ENCODE results near the gene MPV17.
"Not testable (repeated sequence)": the region's sequence is repeated elsewhere in the genome, so short reads cannot be mapped to it uniquely, and the experiment has no call there.

Gene MPV17

GRCh38 chr2:27296481-27296880 lies 26.4 kb downstream of the MPV17 start:
- DNase-seq = no peak

- no peak for DNase-seq
These were observed 28.0 kb downstream of the MPV17 start for GRCh38 chr2:27294928-27295327.

GRCh38 chr2:27291865-27292264 lies 31.0 kb downstream of the MPV17 start:
- DNase-seq = no peak

- no peak for DNase-seq
These were observed 32.3 kb downstream of the MPV17 start for GRCh38 chr2:27290549-27290948.

GRCh38 chr2:27288610-27289009 lies 34.3 kb downstream of the MPV17 start:
- no peak for DNase-seq

GRCh38 chr2:27285481-27285880 lies 37.4 kb downstream of the MPV17 start:
- no peak for DNase-seq

GRCh38 chr2:27284996-27285395 lies 37.9 kb downstream of the MPV17 start:
- no peak for DNase-seq

- DNase-seq = no peak
These were observed 40.0 kb downstream of the MPV17 start for GRCh38 chr2:27282892-27283291.

GRCh38 chr2:27281855-27282559 lies 40.9 kb downstream of the MPV17 start, which contains the start of gene TRIM54:
Gene TRIM54, plus strand, starts transcription at chr2:27282429. Its CDS starts 303 bp downstream, at chr2:27282732.
- no peak for DNase-seq

GRCh38 chr2:27281442-27281841 lies 41.5 kb downstream of the MPV17 start:
- DNase-seq = no peak

GRCh38 chr2:27280826-27281225 lies 42.1 kb downstream of the MPV17 start:
- DNase-seq = no peak

GRCh38 chr2:27278010-27278409 lies 44.9 kb downstream of the MPV17 start:
- no peak for DNase-seq

- DNase-seq = no peak
These were observed 47.4 kb downstream of the MPV17 start, which contains the start of gene DNAJC5G for GRCh38 chr2:27275211-27276150. Gene DNAJC5G, plus strand, starts transcription at chr2:27275433. Its CDS starts 1,296 bp downstream, at chr2:27276729.

GRCh38 chr2:27272537-27273522 lies 50.1 kb downstream of the MPV17 start:
- not testable (repeated sequence) for DNase-seq

GRCh38 chr2:27271631-27272340 lies 51.1 kb downstream of the MPV17 start:
- no peak for DNase-seq

- no peak for DNase-seq
These were observed 52.2 kb downstream of the MPV17 start for GRCh38 chr2:27270670-27271069.

GRCh38 chr2:27270131-27270530 lies 52.8 kb downstream of the MPV17 start:
- DNase-seq = no peak

- DNase-seq = not testable (repeated sequence)
These were observed 54.6 kb downstream of the MPV17 start for GRCh38 chr2:27268296-27268695.

GRCh38 chr2:27265536-27265870 lies 57.4 kb downstream of the MPV17 start:
- no peak for DNase-seq

- DNase-seq = peak; percentile 83
These were observed 58.0 kb downstream of the MPV17 start for GRCh38 chr2:27264753-27265535.

GRCh38 chr2:27264253-27264752 lies 58.6 kb downstream of the MPV17 start:
- peak; percentile 75 for DNase-seq

Measured in activated CD8-positive, alpha-beta memory T cell treated with anti-CD3 and anti-CD28 coated beads for 24 hours (primary cell).